ENCODE data around the gene ICE2.
A peak's percentile ranks its signal among the peaks of the same experiment; 100 is the strongest.
"Not testable (repeated sequence)": the region's sequence is repeated elsewhere in the genome, so short reads cannot be mapped to it uniquely, and the experiment has no call there.

Gene ICE2

GRCh38 chr15:60411774-60412425 lies 67.0 kb downstream of the ICE2 start:
- DNase-seq (ENCODE audit: insufficient read length, low spot score) = no peak
- FAIRE-seq = no peak

GRCh38 chr15:60410350-60410749 lies 68.6 kb downstream of the ICE2 start:
- not testable (repeated sequence) for DNase-seq (ENCODE audit: insufficient read length, low spot score); FAIRE-seq

GRCh38 chr15:60408463-60408981 lies 70.4 kb downstream of the ICE2 start:
- peak; percentile 18 for FAIRE-seq
- peak; percentile 16 for DNase-seq (ENCODE audit: insufficient read length, low spot score)

- no peak for FAIRE-seq
- DNase-seq (ENCODE audit: insufficient read length, low spot score) = no peak
Observed at GRCh38 chr15:60407415-60407805, 71.5 kb downstream of the ICE2 start.

GRCh38 chr15:60406513-60407414 lies 72.2 kb downstream of the ICE2 start:
- FAIRE-seq (no peak), DNase-seq (ENCODE audit: insufficient read length, low spot score) (no peak)

- DNase-seq (ENCODE audit: insufficient read length, low spot score) = no peak
- no peak for FAIRE-seq
Observed at GRCh38 chr15:60405399-60405798, 73.5 kb downstream of the ICE2 start.

- FAIRE-seq; DNase-seq (ENCODE audit: insufficient read length, low spot score): not testable (repeated sequence)
Observed at GRCh38 chr15:60404351-60404750, 74.6 kb downstream of the ICE2 start.

GRCh38 chr15:60400944-60401343 lies 78.0 kb downstream of the ICE2 start:
- DNase-seq (ENCODE audit: insufficient read length, low spot score) (no peak), FAIRE-seq (no peak)

- no peak for FAIRE-seq
- DNase-seq (ENCODE audit: insufficient read length, low spot score) = no peak
Observed at GRCh38 chr15:60399931-60400330, 79.0 kb downstream of the ICE2 start.

- no peak for DNase-seq (ENCODE audit: insufficient read length, low spot score)
- no peak for FAIRE-seq
Observed at GRCh38 chr15:60399246-60399915, 79.6 kb downstream of the ICE2 start.

GRCh38 chr15:60397772-60398445 lies 81.0 kb downstream of the ICE2 start, which contains the start of gene ANXA2:
Gene ANXA2, minus strand, starts transcription at chr15:60397986. Its CDS starts 11,911 bp downstream, at chr15:60386075.
- peak; percentile 72 for DNase-seq (ENCODE audit: insufficient read length, low spot score)
- FAIRE-seq = no peak

GRCh38 chr15:60396958-60397771 lies 81.8 kb downstream of the ICE2 start:
- DNase-seq (ENCODE audit: insufficient read length, low spot score) (peak; percentile 53), FAIRE-seq (peak; percentile 75)

- DNase-seq (ENCODE audit: insufficient read length, low spot score) (no peak), FAIRE-seq (no peak)
Observed at GRCh38 chr15:60396560-60396957, 82.4 kb downstream of the ICE2 start.

GRCh38 chr15:60396100-60396499 lies 82.8 kb downstream of the ICE2 start:
- DNase-seq (ENCODE audit: insufficient read length, low spot score) (no peak), FAIRE-seq (no peak)

GRCh38 chr15:60395276-60396011 lies 83.5 kb downstream of the ICE2 start:
- FAIRE-seq (no peak), DNase-seq (ENCODE audit: insufficient read length, low spot score) (no peak)

- DNase-seq (ENCODE audit: insufficient read length, low spot score) (no peak), FAIRE-seq (no peak)
Observed at GRCh38 chr15:60394689-60395097, 84.2 kb downstream of the ICE2 start.

- FAIRE-seq (no peak), DNase-seq (ENCODE audit: insufficient read length, low spot score) (no peak)
Observed at GRCh38 chr15:60392986-60393790, 85.8 kb downstream of the ICE2 start.

- DNase-seq (ENCODE audit: insufficient read length, low spot score) (no peak), FAIRE-seq (no peak)
Observed at GRCh38 chr15:60392601-60392985, 86.3 kb downstream of the ICE2 start.

Measured in GM19239 (cell line).